BE2C (cell line): ENCODE results near the gene RGS10.
"Not testable (repeated sequence)": the region's sequence is repeated elsewhere in the genome, so short reads cannot be mapped to it uniquely, and the experiment has no call there.

Experiments
- DNase-seq: peaks from one replicate; pipeline ENCODE4 v3.0.0-alpha.2; 2020
- H3K27me3 ChIP-seq: fragments of 250-450 bp; sonication (Bioruptor Pico); 2 replicates; pipeline ENCODE4 v1.5.1; 2020; ENCODE audit warnings: mild to moderate bottlenecking
- H3K36me3 ChIP-seq: fragments of 250-450 bp; sonication (Bioruptor Pico); 2 replicates; pipeline ENCODE4 v1.5.1; 2020; ENCODE audit warnings: mild to moderate bottlenecking
- H3K4me1 ChIP-seq: fragments of 250-450 bp; sonication (Bioruptor Pico); 2 replicates; pipeline ENCODE4 v1.5.1; 2020
- H3K4me3 ChIP-seq: 2 replicates; pipeline ENCODE4 v1.5.1; 2011; ENCODE audit warnings: low read depth, low read length
- H3K9me3 ChIP-seq: fragments of 250-450 bp; sonication (Bioruptor Pico); 2 replicates; pipeline ENCODE4 v1.5.1; 2020
- TF ChIP-seq, protein P1 (sequence below): IDR thresholded peaks from 2 replicates; pipeline ENCODE4 v1.5.1; 2012; ENCODE audit warnings: mild to moderate bottlenecking, low read depth, low read length

The RGS10 gene

GRCh38 chr10:119466655-119467054 lies 75.9 kb downstream of the RGS10 start:
- TF ChIP-seq, protein P1, sequence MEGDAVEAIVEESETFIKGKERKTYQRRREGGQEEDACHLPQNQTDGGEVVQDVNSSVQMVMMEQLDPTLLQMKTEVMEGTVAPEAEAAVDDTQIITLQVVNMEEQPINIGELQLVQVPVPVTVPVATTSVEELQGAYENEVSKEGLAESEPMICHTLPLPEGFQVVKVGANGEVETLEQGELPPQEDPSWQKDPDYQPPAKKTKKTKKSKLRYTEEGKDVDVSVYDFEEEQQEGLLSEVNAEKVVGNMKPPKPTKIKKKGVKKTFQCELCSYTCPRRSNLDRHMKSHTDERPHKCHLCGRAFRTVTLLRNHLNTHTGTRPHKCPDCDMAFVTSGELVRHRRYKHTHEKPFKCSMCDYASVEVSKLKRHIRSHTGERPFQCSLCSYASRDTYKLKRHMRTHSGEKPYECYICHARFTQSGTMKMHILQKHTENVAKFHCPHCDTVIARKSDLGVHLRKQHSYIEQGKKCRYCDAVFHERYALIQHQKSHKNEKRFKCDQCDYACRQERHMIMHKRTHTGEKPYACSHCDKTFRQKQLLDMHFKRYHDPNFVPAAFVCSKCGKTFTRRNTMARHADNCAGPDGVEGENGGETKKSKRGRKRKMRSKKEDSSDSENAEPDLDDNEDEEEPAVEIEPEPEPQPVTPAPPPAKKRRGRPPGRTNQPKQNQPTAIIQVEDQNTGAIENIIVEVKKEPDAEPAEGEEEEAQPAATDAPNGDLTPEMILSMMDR = no peak
- Histone ChIP-seq H3K4me3 (no peak overlapping the region), H3K36me3 (no peaks in the 10 kb centered on the region), H3K4me1 (no peaks in the 10 kb centered on the region), H3K9me3 (no peaks in the 10 kb centered on the region), H3K27me3 (no peaks in the 10 kb centered on the region)
- DNase-seq = no peak

DNA sequence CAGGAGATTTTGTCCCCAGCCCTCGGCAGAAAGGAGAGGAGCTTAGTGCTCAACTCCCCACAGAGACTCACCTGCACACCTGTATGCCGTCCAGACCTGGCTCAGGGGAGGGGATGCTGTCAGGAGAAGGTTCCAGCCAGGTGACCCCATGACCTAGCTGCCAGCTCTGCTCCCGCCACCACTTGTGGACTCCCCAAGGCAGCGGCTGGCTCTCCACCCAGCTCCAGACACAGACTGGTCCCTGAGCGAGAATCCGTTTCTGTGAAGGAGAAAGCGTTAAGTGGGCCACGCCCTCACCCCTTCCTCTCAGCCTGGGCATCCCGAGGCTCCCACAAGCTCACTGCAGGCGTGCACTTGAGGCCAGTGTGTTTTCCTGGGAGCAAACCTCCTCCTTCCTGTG lies 76.4 kb downstream of the RGS10 start:
- no peaks in the 10 kb centered on the region for H3K27me3 ChIP-seq
- no peak for DNase-seq
- no peaks in the 10 kb centered on the region for H3K4me1 ChIP-seq
- no peak overlapping the region for H3K4me3 ChIP-seq
- TF ChIP-seq, protein P1 = no peak
- H3K9me3 ChIP-seq = no peaks in the 10 kb centered on the region
- H3K36me3 ChIP-seq = no peaks in the 10 kb centered on the region

- H3K27me3 ChIP-seq = no peaks in the 10 kb centered on the region
- no peaks in the 10 kb centered on the region for H3K36me3 ChIP-seq
- no peak overlapping the region for H3K4me3 ChIP-seq
- H3K9me3 ChIP-seq = no peaks in the 10 kb centered on the region
- DNase-seq = no peak
- H3K4me1 ChIP-seq = no peaks in the 10 kb centered on the region
- TF ChIP-seq, protein P1 = no peak
These were observed 77.4 kb downstream of the RGS10 start for GRCh38 chr10:119465085-119465484.

GRCh38 chr10:119463195-119463594 lies 79.3 kb downstream of the RGS10 start:
- not testable (repeated sequence) for DNase-seq, H3K36me3 ChIP-seq, H3K4me3 ChIP-seq, H3K9me3 ChIP-seq, H3K4me1 ChIP-seq, H3K27me3 ChIP-seq

- TF ChIP-seq, protein P1 = no peak
- no peaks in the 10 kb centered on the region for H3K36me3 ChIP-seq
- H3K9me3 ChIP-seq = no peaks in the 10 kb centered on the region
- no peak overlapping the region for H3K4me3 ChIP-seq
- no peaks in the 10 kb centered on the region for H3K4me1 ChIP-seq
- no peak for DNase-seq
- no peaks in the 10 kb centered on the region for H3K27me3 ChIP-seq
These were observed 79.7 kb downstream of the RGS10 start for GRCh38 chr10:119462773-119463172.

DNA sequence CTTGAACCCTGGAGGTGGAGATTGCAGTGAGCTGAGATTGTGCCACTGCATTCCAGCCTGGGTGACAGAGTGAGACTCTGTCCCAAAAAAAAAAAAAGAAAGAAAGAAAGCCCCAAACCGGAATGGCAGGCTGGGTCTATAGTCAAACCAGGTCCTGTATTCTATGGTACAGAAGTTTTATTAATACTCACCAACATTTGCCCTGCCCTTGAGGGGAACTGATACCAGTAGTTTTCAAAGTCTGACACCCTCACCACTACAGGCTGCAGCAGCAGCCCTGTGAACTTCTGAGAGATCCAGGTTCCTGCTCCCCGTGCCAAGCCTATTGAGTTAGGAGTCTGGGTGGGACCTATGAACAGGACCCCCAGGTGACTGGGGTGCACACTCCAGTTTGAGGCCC lies 80.6 kb downstream of the RGS10 start:
- DNase-seq = no peak
- Histone ChIP-seq H3K9me3 (no peaks in the 10 kb centered on the region), H3K36me3 (no peaks in the 10 kb centered on the region), H3K27me3 (no peaks in the 10 kb centered on the region), H3K4me3 (no peak overlapping the region), H3K4me1 (no peaks in the 10 kb centered on the region)
- TF ChIP-seq, protein P1 = no peak

GRCh38 chr10:119461380-119461779 lies 81.1 kb downstream of the RGS10 start:
- H3K36me3 ChIP-seq = no peaks in the 10 kb centered on the region
- H3K4me1 ChIP-seq = no peaks in the 10 kb centered on the region
- no peaks in the 10 kb centered on the region for H3K27me3 ChIP-seq
- DNase-seq = no peak
- H3K9me3 ChIP-seq = no peaks in the 10 kb centered on the region
- TF ChIP-seq, protein P1 = no peak
- H3K4me3 ChIP-seq = no peak overlapping the region
